Smooth muscle cell of trachea (primary cell): Measurements from ENCODE around the gene VAT1. TPM values are rescaled to one million over a fixed set of nuclear protein-coding genes. Genes with fewer than 3 reads are reported as not detected.

ENCODE experiments used
- total RNA-seq: library from RNA; depleted of rRNA; stranded (reverse); fragments of >200 nt; gene quantifications from 2 replicates; pipeline ENCODE4 v1.2.1, GENCODE V29; 2014

Gene VAT1
- 376 and 655 TPM in 2 replicates for total RNA-seq

GRCh38 chr17:43021741-43022512, at the start of gene VAT1:
VAT1 (minus strand) TSS chr17:43022385; CDS start chr17:43022322, 63 bp downstream.

GRCh38 chr17:43024407-43025289, 2.5 kb upstream of the VAT1 start, which contains the start of gene RND2:
RND2 (plus strand) TSS chr17:43025231; CDS start chr17:43025348, 117 bp downstream.

GRCh38 chr17:43006639-43007551, 15.3 kb downstream of the VAT1 start, which contains the start of gene IFI35:
IFI35 (plus strand) TSS chr17:43006784; CDS start chr17:43006948, 164 bp downstream.

GRCh38 chr17:42997984-42998938, 23.9 kb downstream of the VAT1 start, which contains the start of gene RPL27:
RPL27 (plus strand) TSS chr17:42998419; CDS start chr17:42998751, 332 bp downstream.

GRCh38 chr17:42980274-42980765, 41.9 kb downstream of the VAT1 start, which contains the start of gene RUNDC1:
RUNDC1 (plus strand) TSS chr17:42980565; CDS start chr17:42980577, 12 bp downstream.

GRCh38 chr17:42979511-42980273, 42.5 kb downstream of the VAT1 start, which contains the start of gene PTGES3L:
PTGES3L (minus strand) TSS chr17:42980080; CDS start chr17:42980053, 27 bp downstream.

Other genes starting within 250 kb of the VAT1 start
- gene VPS25, start 248.9 kb downstream of the VAT1 start, total RNA-seq, result 53.6 and 67.3 TPM in 2 replicates
- 0.29 and 0.33 TPM in 2 replicates for gene WNK4, start 241.8 kb downstream of the VAT1 start, total RNA-seq
- 70.1 and 80.4 TPM in 2 replicates for gene COA3, start 223.7 kb downstream of the VAT1 start, total RNA-seq
- gene CNTD1, start 223.5 kb downstream of the VAT1 start, total RNA-seq, result 0.66 TPM in 1 of 2 replicates, not detected in the other
- 101 and 155 TPM in 2 replicates for gene BECN1, start 198.1 kb downstream of the VAT1 start, total RNA-seq
- 76.6 and 82.2 TPM in 2 replicates for gene PSME3, start 189.0 kb downstream of the VAT1 start, total RNA-seq
- 0.29 and 0.99 TPM in 2 replicates for gene AOC2, start 177.8 kb downstream of the VAT1 start, total RNA-seq
- 1.3 and 1.5 TPM in 2 replicates for gene AOC3, start 171.2 kb downstream of the VAT1 start, total RNA-seq
- gene G6PC1, start 121.6 kb downstream of the VAT1 start, total RNA-seq, result not detected in 2 replicates
- gene AARSD1, start 57.9 kb downstream of the VAT1 start, total RNA-seq, result 25.5 and 28.1 TPM in 2 replicates
- 1.2 TPM in 1 of 2 replicates, not detected in the other for gene PTGES3L, start 42.3 kb downstream of the VAT1 start, total RNA-seq
- gene RUNDC1, start 41.8 kb downstream of the VAT1 start, total RNA-seq, result 6.8 and 9.6 TPM in 2 replicates
- gene RPL27, start 24.0 kb downstream of the VAT1 start, total RNA-seq, result 1,021 and 1,034 TPM in 2 replicates
- 43.1 and 51.9 TPM in 2 replicates for gene IFI35, start 15.6 kb downstream of the VAT1 start, total RNA-seq
- gene RND2, start 2.8 kb upstream of the VAT1 start, total RNA-seq, result 0.29 and 0.66 TPM in 2 replicates
- 7.3 and 28.9 TPM in 2 replicates for gene BRCA1, start 103.0 kb upstream of the VAT1 start, total RNA-seq
- gene NBR1, start 148.8 kb upstream of the VAT1 start, total RNA-seq, result 113 and 123 TPM in 2 replicates
- 4.6 and 5.4 TPM in 2 replicates for gene TMEM106A, start 189.5 kb upstream of the VAT1 start, total RNA-seq
- gene CCDC200, start 206.2 kb upstream of the VAT1 start, total RNA-seq, result not detected in 2 replicates
- not detected in 2 replicates for gene RNU2-1, start 211.6 kb upstream of the VAT1 start, total RNA-seq